GM12891 (cell line): ENCODE results near the gene ABCB1.

Source experiments
- DNase-seq: peaks from one replicate; pipeline ENCODE4 v3.0.0; 2011; ENCODE audit warnings: low spot score; ENCODE audit not compliant: insufficient read length
- FAIRE-seq: peaks from 2 replicates; lab custom pipeline; 2011; peaks lifted over from hg19 to GRCh38; lab: Jason Lieb, UNC
- PAX5 ChIP-seq: IDR thresholded peaks from 2 replicates; pipeline ENCODE4 v1.6.1; 2011; ENCODE audit warnings: low read length, moderate library complexity, mild to moderate bottlenecking; ENCODE audit not compliant: insufficient read depth, severe bottlenecking
- POLR2A ChIP-seq: IDR thresholded peaks from 2 replicates; pipeline ENCODE4 v1.6.1; 2011; ENCODE audit warnings: low read depth, low read length, control low read depth
- POLR2AphosphoS5 ChIP-seq: IDR thresholded peaks from 2 replicates; pipeline ENCODE4 v1.6.1; 2011; ENCODE audit warnings: low read depth, low read length, control low read depth
- POU2F2 ChIP-seq: IDR thresholded peaks from 2 replicates; pipeline ENCODE4 v1.6.1; 2011; ENCODE audit warnings: low read depth, mild to moderate bottlenecking, control low read depth, low read length, moderate library complexity
- SPI1 ChIP-seq: IDR thresholded peaks from 2 replicates; pipeline ENCODE4 v1.6.1; 2011; ENCODE audit warnings: low read depth, low read length, control low read depth
- TAF1 ChIP-seq: IDR thresholded peaks from 2 replicates; pipeline ENCODE4 v1.6.1; 2011; ENCODE audit warnings: low read depth, low read length, control low read depth

Gene ABCB1

DNA sequence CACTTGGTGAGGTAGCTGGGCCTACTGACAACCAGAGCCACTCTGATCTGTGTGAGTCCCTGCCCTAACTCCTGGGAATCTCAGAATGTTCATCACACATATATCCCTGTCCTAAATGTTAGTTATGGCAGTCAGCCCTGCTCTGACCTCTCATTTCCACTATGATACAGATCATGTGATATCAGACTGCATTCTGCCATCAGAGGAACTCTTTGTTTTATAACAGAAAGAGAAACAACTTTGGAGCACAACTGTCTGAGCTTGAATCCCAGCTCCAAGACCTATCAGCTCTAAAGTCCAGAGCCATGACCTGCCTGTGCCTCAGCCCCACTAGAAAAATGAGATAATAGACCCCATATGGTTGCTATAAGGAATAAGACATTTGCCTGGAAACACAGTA, 70.6 kb downstream of the ABCB1 start:
- TF ChIP-seq SPI1 = no peak
- TF ChIP-seq TAF1 = no peak
- TF ChIP-seq POU2F2 = no peak
- TF ChIP-seq PAX5 = no peak
- no peak for TF ChIP-seq POLR2AphosphoS5
- TF ChIP-seq POLR2A = no peak
- DNase-seq (no peak), FAIRE-seq (no peak)

DNA sequence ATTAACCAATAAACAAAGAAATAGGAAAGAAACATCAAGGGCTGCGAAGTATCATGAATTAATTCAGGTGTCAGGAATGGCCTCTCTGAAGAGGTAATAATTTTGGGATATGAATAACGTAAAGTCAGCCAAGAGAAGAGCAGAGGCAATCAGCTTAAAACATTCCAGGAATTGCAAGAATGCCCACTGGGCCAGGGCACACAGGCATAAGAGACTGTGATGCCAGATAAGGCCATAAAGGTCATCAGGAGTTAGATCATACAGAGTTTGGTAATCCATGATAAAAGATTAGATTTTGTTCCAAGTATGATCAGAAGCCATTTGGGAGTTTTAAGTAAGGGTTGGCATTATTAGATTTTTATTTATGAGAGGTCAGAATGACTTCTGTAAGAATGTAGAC, 72.0 kb downstream of the ABCB1 start:
- FAIRE-seq = no peak
- no peak for DNase-seq
- TF ChIP-seq POU2F2 (no peak), SPI1 (no peak), PAX5 (no peak), POLR2A (no peak), POLR2AphosphoS5 (no peak), TAF1 (no peak)

DNA sequence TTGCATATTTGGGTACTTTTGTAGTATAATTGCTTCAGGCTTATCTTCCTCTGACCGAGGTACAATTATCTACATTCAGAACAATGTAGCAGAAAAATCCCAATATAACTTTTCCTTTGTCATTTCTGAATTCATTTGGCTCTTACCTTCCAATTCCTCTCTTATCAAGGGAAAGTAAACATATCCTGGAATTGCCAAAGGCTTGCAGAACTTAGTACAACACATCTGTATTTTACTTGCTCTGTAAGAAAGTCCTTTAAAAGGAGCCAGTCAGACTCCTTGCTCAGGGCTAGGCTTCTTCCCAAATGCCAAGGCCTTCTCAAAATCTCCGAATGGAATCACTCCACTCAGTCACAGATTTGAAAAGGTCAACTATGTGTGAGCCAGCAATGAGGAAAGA, 81.9 kb downstream of the ABCB1 start:
- no peak for TF ChIP-seq POLR2AphosphoS5
- no peak for DNase-seq
- no peak for FAIRE-seq

DNA sequence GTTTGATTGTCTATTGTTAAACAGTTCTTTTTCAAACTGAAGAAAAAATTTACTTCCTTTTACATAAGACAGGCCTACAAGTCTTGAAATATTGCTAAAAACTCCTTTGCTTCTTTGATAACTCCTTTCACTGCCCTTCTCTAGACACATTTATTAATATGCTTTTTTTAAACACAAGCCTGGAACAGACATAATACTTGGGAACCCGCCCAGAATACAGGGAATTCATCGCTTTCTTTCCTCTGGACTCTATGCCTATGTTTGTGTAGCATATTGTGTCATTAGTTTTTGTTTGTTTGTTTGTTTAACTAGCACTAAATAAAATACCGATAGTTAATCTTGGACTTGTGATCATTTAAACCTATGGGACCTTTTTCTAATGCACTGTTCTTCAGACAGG, 82.8 kb downstream of the ABCB1 start:
- DNase-seq (no peak), FAIRE-seq (no peak)
- TF ChIP-seq POU2F2 = no peak

DNA sequence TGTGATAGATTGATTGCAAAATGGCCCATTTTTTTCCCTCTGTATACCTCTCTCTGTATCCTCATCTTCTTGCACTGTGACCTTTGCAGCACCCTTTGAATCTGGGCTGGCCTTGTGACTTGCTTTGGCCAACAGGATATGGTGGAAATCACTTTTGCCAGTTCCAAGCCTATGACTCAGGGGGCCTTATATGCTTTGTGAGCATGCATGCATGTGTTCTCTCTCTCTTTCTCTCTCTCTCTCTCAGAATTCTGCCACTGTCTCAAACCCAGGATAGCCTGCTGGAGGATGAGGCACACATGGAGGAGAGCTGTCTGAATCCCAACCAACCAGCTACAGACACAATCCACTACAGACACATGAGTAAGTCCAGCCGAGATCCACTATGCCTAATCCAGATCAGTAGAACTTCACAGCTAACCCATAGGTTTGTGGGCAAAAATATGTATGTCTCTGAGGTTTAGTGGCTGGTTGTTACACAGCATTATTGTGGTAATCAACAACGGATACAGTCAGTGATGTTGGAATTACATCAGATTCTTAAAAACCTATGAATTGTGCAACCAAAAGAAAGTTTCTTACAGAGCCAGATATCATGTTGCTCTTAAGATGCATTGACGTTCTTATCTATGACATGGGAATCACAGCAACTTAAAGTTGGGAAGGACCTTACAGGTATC, 83.4 kb downstream of the ABCB1 start:
- FAIRE-seq (no peak), DNase-seq (no peak)
- no peak for TF ChIP-seq PAX5
- TF ChIP-seq SPI1 = no peak
- TF ChIP-seq POLR2AphosphoS5 = no peak
- no peak for TF ChIP-seq TAF1
- TF ChIP-seq POLR2A = no peak
- TF ChIP-seq POU2F2 = no peak

DNA sequence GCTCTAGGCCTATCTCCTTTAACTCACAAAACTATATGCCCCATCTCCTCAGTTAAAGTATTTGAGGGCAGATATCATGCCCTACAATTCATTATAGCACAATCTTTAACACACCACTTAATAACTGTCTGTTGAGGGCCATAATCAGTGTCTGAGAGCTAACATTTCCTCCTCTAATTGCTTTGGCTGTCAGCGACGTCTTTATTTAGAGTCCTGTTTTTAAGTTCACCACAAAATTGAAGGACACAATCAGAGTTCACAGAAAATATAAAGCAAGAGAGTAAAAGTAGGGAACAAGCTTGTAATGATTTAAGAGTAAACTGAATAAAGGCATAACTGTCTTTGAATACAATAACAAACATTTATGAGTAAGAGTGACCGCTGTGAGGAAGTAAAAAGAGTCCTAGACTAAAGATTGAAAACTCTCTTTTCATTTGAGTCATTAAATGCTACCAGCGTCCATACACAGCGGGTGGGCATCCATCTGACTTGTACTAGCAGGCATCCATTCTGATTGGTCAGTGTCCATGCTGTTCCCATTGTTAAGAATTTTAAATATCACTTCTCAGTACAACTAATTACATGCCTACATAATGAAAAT, 86.8 kb downstream of the ABCB1 start:
- TF ChIP-seq POLR2A (no peak), POLR2AphosphoS5 (no peak), POU2F2 (no peak), PAX5 (no peak)
- no peak for DNase-seq
- FAIRE-seq = no peak

DNA sequence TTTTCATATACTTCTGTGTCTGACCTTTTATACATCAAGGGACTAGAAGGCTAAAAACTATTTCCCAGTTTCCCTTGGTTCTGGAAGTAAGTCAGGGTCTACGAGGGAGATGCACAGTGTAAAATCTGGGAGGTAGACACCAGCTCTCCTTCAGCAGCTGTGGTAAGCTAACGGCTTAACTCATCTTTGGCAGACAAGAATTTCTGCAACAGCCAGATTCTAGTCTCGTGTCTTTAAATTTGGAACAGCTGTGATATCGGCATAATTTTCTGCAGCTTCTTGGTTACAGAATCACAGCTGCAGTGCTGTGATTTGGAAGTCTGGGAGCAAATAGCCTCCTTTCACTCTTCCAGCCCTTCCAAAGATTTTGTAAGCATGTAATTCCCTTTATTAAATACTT, 87.8 kb downstream of the ABCB1 start:
- no peak for TF ChIP-seq POLR2A
- TF ChIP-seq TAF1 = no peak
- no peak for TF ChIP-seq PAX5
- TF ChIP-seq POLR2AphosphoS5 = no peak
- no peak for TF ChIP-seq SPI1
- no peak for TF ChIP-seq POU2F2
- DNase-seq (no peak), FAIRE-seq (no peak)

DNA sequence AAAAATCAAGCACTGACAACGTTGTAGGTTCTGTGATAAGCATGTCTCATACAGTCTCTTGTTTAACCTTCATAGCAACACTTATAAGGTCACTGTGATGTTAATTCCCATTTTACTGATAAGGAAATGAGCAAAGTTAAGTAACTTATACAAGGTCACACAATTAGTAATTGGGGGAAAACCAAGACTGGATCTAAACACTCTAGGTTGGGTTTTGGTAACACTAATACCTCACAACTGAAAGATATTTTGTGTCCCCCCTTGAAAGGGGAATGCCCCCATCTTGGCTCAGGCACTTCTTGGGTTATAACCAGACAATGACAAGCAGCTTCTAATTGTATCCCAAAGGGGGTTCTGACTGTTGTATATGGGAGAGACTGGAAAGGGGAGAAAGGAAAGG, 89.2 kb downstream of the ABCB1 start:
- no peak for FAIRE-seq
- TF ChIP-seq PAX5 (no peak), POU2F2 (no peak), SPI1 (no peak), POLR2AphosphoS5 (no peak), POLR2A (no peak), TAF1 (no peak)
- no peak for DNase-seq

DNA sequence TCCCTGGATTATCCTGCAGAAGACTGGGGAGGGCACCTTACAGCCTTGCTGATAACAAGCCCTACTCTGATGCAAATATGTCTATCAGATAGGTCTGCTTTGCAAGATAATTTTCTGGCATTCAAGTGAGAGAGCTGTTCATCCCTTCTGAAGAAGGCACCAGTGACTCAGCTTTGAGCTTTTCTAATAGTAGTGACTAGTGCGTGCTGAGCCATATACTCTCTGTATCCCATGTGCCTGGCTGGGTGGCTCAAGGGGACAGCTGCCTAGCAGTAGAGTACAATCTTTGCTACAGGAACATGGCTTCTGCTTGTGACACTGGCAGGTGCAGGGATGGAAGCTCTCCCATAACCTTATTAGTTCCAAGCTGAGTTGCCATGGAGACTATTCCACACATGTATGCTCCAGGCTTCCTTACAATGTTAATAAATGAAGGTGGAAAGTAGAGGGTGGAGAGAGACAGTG, 90.2 kb downstream of the ABCB1 start:
- DNase-seq = no peak
- no peak for TF ChIP-seq TAF1
- no peak for TF ChIP-seq PAX5
- TF ChIP-seq POLR2AphosphoS5 = no peak
- FAIRE-seq = no peak

DNA sequence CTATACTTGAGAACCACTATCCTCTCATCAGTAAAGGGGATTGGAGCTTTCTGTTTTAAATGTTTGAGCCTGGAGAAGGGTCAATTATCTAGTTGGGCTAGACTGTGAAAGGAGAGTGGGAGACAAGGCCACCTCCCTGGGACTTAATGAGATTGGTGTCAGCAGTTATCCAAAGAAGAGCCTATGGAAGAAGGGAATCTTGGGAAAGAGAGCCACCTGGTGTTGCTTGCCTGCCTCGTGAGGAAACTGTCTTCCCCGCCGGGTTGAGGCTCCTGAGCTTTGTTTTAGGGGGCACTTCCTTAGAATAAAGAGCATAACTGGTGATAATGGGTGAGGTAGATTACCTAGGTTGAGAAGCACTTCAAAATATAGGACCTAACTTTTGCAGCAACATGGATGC, 93.2 kb downstream of the ABCB1 start:
- TF ChIP-seq SPI1 (no peak), POLR2A (no peak), PAX5 (no peak), TAF1 (no peak), POU2F2 (no peak), POLR2AphosphoS5 (no peak)
- FAIRE-seq = no peak

More for the DNA sequence above, 93.2 kb downstream of the ABCB1 start:
- no peak for DNase-seq
